Subcutaneous abdominal adipose tissue (tissue), 5 donors: ENCODE data around the gene IL10RB.
A peak's percentile ranks its signal among the peaks of the same experiment; 100 is the strongest.
"Not testable (repeated sequence)": the region's sequence is repeated elsewhere in the genome, so short reads cannot be mapped to it uniquely, and the experiment has no call there.

ENCODE experiments used
- H3K27ac ChIP-seq: one replicate; pipeline ENCODE4 v1.7.0; 2013; ENCODE audit warnings: low read depth, mild to moderate bottlenecking, inconsistent platforms, low read length, moderate library complexity
- H3K27me3 ChIP-seq, 5 donors: one replicate each; pipeline ENCODE4 v1.7.0; 2013; ENCODE audit warnings: low read length in 5 of 5, inconsistent platforms in 1 of 5; ENCODE audit not compliant: control insufficient read depth in 5 of 5, insufficient read depth in 4 of 5
- H3K36me3 ChIP-seq, 5 donors: one replicate each; pipeline ENCODE4 v1.7.0; 2013; ENCODE audit warnings: low read length in 5 of 5; ENCODE audit not compliant: control insufficient read depth in 5 of 5, insufficient read depth in 5 of 5
- H3K4me1 ChIP-seq, 5 donors: one replicate each; pipeline ENCODE4 v1.7.0; 2013; ENCODE audit warnings: low read length in 5 of 5, mild to moderate bottlenecking in 3 of 5, moderate library complexity in 1 of 5; ENCODE audit not compliant: control insufficient read depth in 5 of 5, insufficient read depth in 5 of 5
- H3K4me3 ChIP-seq, 5 donors: one replicate each; pipeline ENCODE4 v1.7.0; 2013; ENCODE audit warnings: low read length in 5 of 5, low read depth in 1 of 5
- H3K9ac ChIP-seq, 5 donors: one replicate each; pipeline ENCODE4 v1.7.0; 2013; ENCODE audit warnings: low read length in 5 of 5, mild to moderate bottlenecking in 4 of 5, moderate library complexity in 3 of 5
- H3K9me3 ChIP-seq, 5 donors: one replicate each; pipeline ENCODE4 v1.7.0; 2013; ENCODE audit warnings: low read length in 5 of 5; ENCODE audit not compliant: control insufficient read depth in 5 of 5
- donor health status: healthy.
- donor health status: healthy.
- donor health status: healthy.
- donor health status: healthy.
- donor health status: healthy.

Gene IL10RB

GRCh38 chr21:33231526-33231925 lies 34.6 kb upstream of the IL10RB start:
- H3K27ac ChIP-seq = peak overlapping the region; percentile 93

DNA sequence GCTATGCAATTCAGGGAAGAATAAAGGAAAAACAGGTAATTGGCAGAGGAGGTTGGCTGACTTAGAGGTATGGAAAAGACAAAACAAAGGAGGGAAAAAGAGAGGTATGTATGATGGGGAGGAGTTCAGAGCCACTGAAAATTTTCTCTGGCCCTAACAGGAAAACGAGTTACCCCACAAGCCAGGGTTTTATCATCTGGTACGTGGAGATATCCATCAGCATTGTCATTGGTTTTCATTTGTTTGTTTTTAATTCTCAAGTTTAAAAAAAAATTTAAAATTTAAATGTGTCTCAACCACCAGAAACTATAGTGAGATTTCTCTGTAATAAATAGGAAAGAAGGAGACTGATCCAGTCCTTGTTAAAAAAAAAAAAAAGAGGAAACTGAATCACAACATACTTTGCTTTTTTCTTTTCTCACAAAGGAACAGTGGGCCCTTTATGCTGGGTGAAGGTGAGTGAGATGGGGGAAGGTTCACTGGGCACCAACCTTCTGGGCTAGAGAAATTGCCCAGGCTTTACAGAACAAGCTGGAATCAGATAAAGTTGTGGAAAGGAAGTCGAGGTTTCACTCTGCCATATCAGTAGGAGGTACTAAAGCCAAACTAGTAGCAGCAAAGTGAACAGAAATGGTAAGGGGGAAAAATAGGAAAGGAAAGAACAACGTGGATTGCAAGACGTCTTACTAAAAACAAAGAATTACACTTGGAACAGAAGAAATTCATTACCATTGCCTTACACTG lies 33.7 kb upstream of the IL10RB start:
- H3K4me1 ChIP-seq = peaks cover 13 to 60% (median 45%) of the 10 kb centered on the region in 5 donors
- no peak overlapping the region for H3K4me3 ChIP-seq
- H3K27me3 ChIP-seq = peaks cover 0 to 2% (median 0%) of the 10 kb centered on the region in 5 donors
- no peaks in the 10 kb centered on the region for H3K9me3 ChIP-seq
- no peaks in the 10 kb centered on the region for H3K36me3 ChIP-seq
- H3K9ac ChIP-seq = peak overlapping the region in 3 of 5 donors; percentile 14 to 40 (median 33)
- peak overlapping the region; percentile 93 for H3K27ac ChIP-seq

More at GRCh38 chr21:33231526-33231925, 34.6 kb upstream of the IL10RB start:
- peaks cover 0 to 2% (median 0%) of the 10 kb centered on the region in 5 donors for H3K27me3 ChIP-seq
- no peaks in the 10 kb centered on the region for H3K36me3 ChIP-seq
- H3K4me1 ChIP-seq = peaks cover 11 to 51% (median 36%) of the 10 kb centered on the region in 5 donors
- peak overlapping the region in 2 of 5 donors; percentile 16 to 92 for H3K9ac ChIP-seq
- H3K4me3 ChIP-seq = peak overlapping the region in 4 of 5 donors; percentile 85 to 95 (median 91)
- H3K9me3 ChIP-seq = no peaks in the 10 kb centered on the region

GRCh38 chr21:33234635-33235520 lies 31.3 kb upstream of the IL10RB start:
- peaks cover 14 to 75% (median 43%) of the 10 kb centered on the region in 5 donors for H3K4me1 ChIP-seq
- H3K9me3 ChIP-seq = no peaks in the 10 kb centered on the region
- H3K27ac ChIP-seq = no peak overlapping the region
- H3K9ac ChIP-seq = no peak overlapping the region
- no peaks in the 10 kb centered on the region for H3K36me3 ChIP-seq
- H3K4me3 ChIP-seq = no peak overlapping the region
- H3K27me3 ChIP-seq = peaks cover 0 to 2% (median 0%) of the 10 kb centered on the region in 5 donors

- Histone ChIP-seq H3K36me3 (no peaks in the 10 kb centered on the region), H3K4me3 (no peak overlapping the region), H3K27me3 (no peaks in the 10 kb centered on the region), H3K4me1 (peaks cover 10 to 73% (median 40%) of the 10 kb centered on the region in 5 donors), H3K9ac (no peak overlapping the region), H3K27ac (peak overlapping the region; percentile 23), H3K9me3 (no peaks in the 10 kb centered on the region)
These were observed 30.0 kb upstream of the IL10RB start for GRCh38 chr21:33236013-33236686.

GRCh38 chr21:33236766-33237165 lies 29.4 kb upstream of the IL10RB start:
- H3K4me1 ChIP-seq = peaks cover 10 to 66% (median 34%) of the 10 kb centered on the region in 5 donors
- H3K27me3 ChIP-seq = no peaks in the 10 kb centered on the region
- no peak overlapping the region for H3K4me3 ChIP-seq
- H3K27ac ChIP-seq = no peak overlapping the region
- H3K9me3 ChIP-seq = no peaks in the 10 kb centered on the region
- no peak overlapping the region for H3K9ac ChIP-seq
- H3K36me3 ChIP-seq = peaks cover 0 to under 1% (median 0%) of the 10 kb centered on the region in 5 donors

DNA sequence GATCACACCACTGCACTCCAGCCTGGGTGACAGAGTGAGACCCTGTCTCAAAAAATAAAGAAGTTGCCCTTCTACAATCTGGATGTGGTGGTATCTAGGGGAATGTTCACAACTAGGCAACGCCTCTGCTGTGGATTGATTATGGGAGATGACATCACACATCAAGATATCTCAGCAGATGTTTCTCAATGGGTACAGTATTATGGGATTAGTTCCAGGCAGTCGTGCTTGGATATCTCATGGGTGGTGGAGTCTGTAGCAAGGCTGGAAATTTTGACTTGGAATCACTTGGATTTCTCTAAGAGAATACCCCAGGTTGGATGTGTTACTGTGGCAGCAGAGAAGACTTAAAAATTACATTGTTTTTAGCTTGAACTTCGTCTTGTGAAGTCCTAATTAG lies 28.7 kb upstream of the IL10RB start:
- peaks cover 10 to 60% (median 32%) of the 10 kb centered on the region in 5 donors for H3K4me1 ChIP-seq
- no peaks in the 10 kb centered on the region for H3K9me3 ChIP-seq
- no peak overlapping the region for H3K9ac ChIP-seq
- H3K4me3 ChIP-seq = no peak overlapping the region
- H3K27me3 ChIP-seq = no peaks in the 10 kb centered on the region
- H3K36me3 ChIP-seq = peaks cover 0 to 3% (median 0%) of the 10 kb centered on the region in 5 donors
- H3K27ac ChIP-seq = no peak overlapping the region

- Histone ChIP-seq H3K4me3 (no peak overlapping the region), H3K9me3 (no peaks in the 10 kb centered on the region), H3K27me3 (no peaks in the 10 kb centered on the region), H3K4me1 (peaks cover 7 to 54% (median 25%) of the 10 kb centered on the region in 5 donors), H3K9ac (no peak overlapping the region), H3K36me3 (peaks cover 0 to 3% (median 2%) of the 10 kb centered on the region in 5 donors), H3K27ac (peak overlapping the region; percentile 4)
These were observed 28.0 kb upstream of the IL10RB start for GRCh38 chr21:33238146-33238545.

DNA sequence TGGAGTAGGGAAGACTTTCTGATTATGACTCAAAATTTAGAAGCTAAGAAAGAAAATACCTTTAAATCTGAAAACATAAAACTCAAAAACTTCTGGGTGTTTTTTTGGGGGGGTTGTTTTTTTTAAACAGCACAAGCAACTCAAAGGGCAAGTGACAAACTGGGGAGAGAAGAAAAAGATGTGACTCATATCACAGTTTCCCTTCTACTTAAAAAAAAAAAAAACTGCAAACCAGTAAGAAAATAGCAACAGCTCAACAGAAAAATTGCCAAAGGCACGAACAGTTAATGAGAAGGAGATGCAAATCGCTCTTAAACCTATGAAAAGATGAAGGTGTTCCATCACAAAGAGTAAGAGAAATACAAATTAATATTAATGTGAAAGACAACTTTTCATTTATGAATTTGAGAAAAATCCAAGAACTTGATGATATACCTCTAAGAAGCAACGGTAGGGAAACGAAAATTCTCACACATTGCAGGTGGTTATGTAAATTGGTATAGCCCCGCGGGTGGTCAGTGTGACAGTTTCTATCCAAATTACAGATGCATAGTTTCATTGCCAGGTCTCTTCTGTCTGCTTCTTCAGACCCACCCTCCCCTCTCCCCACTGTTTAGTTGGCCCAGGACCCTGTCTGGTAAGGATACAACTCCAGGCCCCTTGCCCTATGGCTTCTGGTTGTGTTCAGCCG lies 27.5 kb upstream of the IL10RB start:
- Histone ChIP-seq H3K4me3 (no peak overlapping the region), H3K4me1 (peaks cover 7 to 51% (median 22%) of the 10 kb centered on the region in 5 donors), H3K27me3 (no peaks in the 10 kb centered on the region), H3K36me3 (peaks cover 0 to 3% (median 2%) of the 10 kb centered on the region in 5 donors), H3K9me3 (no peaks in the 10 kb centered on the region), H3K9ac (no peak overlapping the region), H3K27ac (peak overlapping the region; percentile 4)

DNA sequence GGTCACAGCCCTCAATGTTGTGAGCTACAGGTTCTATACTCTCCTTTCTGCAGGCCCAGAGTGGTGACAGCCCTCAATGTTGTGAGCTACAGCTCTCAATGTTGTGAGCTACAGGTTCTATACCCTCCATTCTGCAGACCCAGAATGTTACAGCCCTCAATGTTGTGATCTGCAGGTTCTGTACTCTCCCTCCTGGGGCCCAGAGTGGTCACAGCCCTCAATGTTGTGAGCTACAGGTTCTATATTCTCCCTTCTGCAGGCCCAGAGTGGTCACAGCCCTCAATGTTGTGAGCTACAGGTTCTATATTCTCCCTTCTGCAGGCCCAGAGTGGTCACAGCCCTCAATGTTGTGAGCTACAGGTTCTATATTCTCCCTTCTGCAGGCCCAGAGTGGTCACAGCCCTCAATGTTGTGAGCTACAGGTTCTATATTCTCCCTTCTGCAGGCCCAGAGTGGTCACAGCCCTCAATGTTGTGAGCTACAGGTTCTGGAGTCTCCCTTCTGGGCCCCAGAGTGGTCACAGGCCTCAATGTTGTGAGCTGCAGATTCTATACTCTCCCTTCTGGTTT lies 26.5 kb upstream of the IL10RB start:
- H3K9ac ChIP-seq, H3K9me3 ChIP-seq, H3K27ac ChIP-seq, H3K36me3 ChIP-seq, H3K4me3 ChIP-seq, H3K27me3 ChIP-seq: not testable (repeated sequence)
- peaks cover 7 to 56% (median 25%) of the 10 kb centered on the region in 5 donors for H3K4me1 ChIP-seq
